NCI-H82 treated with DMSO at 0.1 percent for 48 hours (cell line): ENCODE measurements around the gene DRC1.

ENCODE experiments used
- DNase-seq: peaks from one replicate; lab custom pipeline; 2025; ENCODE audit not compliant: unreplicated experiment; lab: John Stamatoyannopoulos, UW

Gene DRC1

GRCh38 chr2:26396734-26397298 is 4.9 kb upstream of the DRC1 start:
- no peak for DNase-seq

DNA sequence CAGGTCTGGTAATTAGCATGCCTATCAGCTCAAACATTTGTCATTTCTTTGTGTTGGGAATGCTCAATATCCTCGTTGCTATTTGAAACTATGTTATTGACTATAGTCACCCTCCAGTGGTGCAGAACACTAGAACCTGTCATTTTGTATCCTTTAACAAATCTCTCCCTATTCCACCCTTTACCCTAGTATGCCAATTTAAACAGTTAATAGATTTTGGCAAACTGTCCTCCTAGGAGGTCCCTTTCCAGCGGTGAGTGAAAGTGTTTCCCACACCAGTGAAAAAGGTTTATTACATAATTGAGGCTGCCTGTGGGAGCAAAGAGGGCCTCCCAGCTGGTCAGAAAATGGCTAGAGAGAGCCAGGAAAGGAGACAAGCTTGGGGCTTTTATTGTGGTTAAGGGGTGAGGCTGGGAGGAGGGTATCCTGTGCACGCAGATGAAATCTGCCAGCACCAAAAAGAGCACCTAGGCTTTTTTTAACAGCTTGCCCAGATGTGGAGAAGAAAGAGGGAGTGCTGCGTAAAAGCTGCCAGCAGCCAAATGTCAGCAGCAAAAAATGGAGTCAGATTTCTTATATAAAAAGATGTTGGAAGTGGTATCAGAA is 1.8 kb upstream of the DRC1 start:
- no peak for DNase-seq

- no peak for DNase-seq
Observed at GRCh38 chr2:26400723-26401122, 997 bp upstream of the DRC1 start.

DNA sequence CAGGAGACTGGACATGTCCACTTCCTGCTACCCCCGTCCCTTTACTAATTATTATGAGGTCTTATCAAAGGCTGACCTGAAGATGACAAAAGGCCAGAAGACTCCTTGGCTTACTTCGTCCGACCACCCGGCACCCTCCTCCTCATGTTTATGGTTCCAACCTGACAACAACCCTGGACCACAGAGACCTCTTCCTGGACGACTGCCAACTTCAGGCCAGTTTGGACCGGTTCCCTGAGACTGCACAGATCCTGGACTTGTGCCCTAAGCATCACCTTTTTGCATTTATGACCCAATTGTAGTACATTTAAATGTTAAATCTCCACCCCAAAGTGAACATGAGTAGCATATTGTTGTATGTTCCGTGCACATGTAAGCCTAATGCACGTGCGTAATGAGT is 5.8 kb downstream of the DRC1 start:
- DNase-seq: no peak

DNA sequence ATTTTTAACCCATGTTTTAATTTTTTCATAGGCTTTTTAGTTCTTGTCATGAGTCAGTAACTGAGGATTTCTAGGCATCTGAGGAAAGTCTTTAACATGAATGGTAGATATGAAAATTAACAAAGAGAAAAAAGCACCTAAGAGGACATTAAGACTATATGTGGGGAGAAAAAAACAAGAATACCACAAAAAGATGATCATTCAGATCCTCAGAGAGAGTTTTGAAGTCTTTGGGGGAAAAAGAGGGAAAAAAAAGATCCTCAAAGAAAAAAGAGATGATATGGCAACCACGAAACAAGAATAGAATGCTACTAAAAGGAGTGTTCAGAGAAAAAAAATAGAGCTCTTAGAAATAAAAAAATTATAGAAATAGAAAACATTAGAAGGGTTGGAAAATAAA is 8.1 kb downstream of the DRC1 start:
- no peak for DNase-seq

- no peak for DNase-seq
Observed at GRCh38 chr2:26410764-26411243, 9.1 kb downstream of the DRC1 start.

DNA sequence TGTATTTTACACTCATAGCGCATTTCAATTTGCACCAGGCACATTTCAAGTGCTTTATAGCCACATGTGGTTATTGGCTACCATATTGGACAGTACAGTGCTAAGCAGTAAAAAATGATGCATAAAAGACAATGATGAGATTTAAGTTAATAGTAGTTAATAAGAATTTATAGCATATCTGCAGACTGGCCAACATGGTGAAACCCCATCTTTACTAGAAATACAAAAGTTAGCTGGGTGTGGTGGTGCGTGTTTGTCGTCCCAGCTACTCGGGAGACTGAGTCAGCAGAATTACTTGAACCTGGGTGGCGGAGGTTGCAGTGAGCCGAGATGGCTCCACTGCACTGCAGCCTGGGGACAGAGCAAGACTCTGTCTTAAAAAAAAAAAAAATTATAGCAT is 9.7 kb downstream of the DRC1 start:
- DNase-seq: no peak

DNA sequence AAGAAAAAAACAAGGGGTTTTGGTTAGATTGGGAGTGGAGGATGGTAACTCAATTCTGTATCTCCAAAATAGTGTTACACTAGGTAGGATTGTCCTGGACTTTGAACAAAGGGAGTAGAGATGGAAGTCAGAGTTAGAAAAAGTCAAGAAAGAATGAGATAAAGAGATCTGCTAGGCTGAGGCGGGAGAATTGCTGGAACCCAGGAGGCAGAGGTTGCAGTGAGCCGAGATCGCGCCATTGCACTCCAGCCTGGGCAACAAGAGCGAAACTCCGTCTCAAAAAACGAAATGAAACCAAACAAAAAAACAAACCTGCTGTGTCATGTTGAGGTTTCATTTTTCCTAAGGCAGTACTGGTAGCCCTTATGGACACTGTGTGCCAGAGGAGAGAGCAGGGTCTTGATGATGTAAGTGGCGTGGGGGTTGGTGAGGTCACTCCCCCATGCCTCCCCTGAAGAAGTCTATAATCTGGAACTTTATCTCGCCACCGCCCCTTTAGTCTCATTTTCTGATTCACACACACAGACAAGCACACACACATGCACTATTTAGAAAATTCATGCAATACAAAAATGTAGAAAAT is 10.5 kb downstream of the DRC1 start:
- DNase-seq: no peak

DNA sequence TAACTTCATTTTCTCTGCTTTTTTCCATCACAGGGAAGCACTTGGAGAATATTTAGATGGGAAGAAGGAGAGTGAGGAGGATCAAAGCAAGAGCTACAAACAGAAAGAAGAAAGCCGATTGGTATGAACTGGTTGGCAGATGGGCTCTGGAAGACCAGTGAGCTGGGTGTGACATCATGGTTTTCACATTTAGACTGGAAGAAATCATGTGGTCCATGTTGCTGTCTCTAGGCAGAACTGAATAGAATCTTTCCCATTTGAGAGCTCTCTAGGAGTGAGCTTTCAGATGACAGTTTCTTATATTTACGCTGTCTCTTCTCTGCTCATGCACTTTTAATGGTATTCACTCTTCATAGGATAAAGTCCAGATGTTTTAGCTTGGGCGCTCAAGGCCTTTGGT is 12.6 kb downstream of the DRC1 start:
- no peak for DNase-seq

GRCh38 chr2:26421961-26422360 is 20.2 kb downstream of the DRC1 start:
- DNase-seq: no peak

GRCh38 chr2:26422947-26423629 is 21.4 kb downstream of the DRC1 start:
- no peak for DNase-seq

DNA sequence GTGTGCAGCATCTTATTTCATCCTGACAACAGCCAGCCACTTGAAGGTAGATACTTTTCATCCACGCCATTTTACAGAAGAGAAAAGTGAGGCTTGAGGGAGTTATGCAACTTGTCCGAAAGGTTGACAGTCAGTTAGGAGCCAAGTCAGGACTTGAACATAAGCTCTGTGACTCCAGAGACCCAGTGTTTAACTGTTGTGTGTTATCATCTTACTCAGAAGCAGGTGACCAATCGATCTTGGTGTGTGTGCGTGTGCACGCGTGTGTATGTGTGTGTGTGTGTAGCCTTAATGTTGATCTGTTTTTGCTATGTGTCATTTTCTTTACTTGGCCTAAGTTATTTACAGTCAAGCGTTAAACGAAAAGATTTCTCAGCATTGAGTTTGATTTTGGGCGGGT is 22.0 kb downstream of the DRC1 start:
- no peak for DNase-seq

DNA sequence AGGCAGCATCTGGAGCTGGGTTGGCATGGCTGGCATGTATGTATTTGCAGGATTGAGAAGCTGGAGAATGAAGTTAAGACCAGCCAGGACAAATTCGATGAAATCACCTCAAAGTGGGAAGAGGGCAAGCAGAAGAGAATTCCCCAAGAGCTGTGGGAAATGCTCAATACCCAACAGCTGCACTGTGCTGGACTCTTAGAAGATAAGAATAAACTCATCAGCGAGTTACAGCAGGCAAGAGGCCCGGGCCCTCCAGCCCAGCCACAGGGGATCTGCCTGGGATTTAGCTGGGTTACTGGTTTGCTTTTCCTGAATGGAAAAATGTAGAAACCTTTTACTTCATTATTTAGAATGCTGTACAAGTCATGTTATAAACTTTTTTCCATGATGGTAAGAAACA is 22.5 kb downstream of the DRC1 start:
- DNase-seq: no peak

DNA sequence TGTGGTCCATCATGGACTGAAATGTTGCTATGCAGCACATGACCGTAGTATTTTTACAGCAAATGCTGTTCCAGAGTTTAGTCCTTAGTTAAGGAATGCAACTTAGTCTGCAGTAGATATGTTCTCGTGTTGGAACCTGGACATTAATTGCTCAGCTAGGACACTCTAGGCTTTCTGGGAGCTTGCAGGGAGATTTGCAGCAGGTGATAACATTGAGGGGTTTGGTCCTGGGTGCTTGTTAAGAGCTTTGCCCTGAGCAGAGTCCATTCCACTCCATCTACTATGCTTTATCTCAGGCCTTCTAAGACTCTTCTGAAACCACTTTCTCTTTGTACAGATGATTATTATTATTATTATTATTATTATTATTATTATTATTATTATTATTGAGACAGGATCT is 27.1 kb downstream of the DRC1 start:
- DNase-seq: no peak

DNA sequence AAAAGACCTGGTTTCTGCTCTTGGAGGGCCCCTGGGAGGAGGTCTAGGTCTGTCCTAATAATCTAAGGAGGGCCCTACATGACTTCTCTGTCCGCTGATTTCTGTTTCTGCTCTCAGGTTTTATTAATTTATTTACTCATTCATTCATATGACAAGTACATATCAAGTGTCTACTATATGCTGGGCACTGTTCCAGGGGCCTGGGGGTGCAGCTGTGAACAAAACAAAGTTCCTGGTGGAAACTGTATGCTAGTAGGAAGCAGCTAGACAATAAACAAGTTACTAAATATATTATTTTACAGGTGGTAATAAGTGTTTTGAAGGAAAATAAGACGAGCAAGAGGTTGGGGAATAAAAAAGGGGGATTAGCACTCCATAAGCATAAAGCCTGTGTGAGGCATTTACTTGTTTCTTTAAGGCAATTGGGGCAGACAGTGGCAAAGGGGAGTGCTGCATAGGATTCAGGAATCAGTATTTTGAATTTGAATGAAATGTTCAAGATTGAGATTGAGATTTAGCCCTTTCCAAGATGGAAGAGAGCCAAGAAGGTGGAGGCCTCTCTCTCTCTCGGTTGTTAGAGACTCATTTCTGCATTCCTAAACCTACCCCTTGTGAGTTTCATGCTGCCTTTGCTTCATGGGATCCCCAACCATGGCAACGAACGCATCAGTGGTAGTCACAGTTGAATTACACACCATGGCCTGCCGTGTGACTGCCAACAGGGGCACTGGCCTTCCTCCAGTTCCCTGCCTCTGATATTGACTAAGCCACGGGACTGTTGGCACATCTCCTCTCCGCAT is 28.3 kb downstream of the DRC1 start:
- DNase-seq: no peak

GRCh38 chr2:26430826-26431225 is 29.1 kb downstream of the DRC1 start:
- DNase-seq: no peak

DNA sequence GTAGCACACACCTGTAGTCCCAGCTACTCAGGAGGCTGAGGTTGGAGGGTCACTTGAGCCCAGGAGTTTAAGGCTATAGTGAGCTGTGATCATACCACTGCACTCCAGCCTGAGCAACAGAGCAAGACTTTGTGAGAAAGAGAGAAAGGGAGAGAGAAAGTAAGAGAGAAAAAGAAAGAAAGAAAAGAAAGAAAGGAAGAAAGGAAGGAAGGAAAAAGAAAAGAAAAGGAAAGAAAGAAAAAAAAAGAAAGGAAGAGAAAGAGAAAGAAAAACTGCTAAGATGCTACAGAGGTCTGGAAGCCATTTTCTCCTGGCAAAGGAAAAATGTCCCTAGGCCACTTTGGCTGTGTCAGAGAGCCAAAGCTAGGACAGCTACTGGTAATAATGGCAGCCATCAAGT is 30.6 kb downstream of the DRC1 start:
- DNase-seq: no peak

- DNase-seq: no peak
Observed at GRCh38 chr2:26432859-26433258, 31.1 kb downstream of the DRC1 start.

DNA sequence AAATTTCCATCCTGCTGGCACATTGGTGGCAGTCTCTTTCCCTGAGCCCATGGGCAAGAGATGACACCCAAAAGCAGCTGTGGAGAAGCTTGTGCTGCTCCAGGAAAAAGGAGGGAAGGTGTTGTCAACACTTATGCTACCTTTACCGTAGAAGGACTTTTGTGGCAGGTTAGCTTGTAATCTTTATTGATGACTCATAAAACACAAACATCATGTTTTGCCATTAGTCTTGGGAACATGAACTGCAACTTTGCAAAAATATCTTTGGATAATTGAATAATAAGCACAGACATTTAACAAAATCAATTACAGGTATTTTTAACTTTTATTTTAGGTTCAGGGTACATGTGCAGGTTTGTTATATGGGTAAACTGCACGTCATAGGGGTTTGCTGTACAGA is 33.4 kb downstream of the DRC1 start:
- no peak for DNase-seq

DNA sequence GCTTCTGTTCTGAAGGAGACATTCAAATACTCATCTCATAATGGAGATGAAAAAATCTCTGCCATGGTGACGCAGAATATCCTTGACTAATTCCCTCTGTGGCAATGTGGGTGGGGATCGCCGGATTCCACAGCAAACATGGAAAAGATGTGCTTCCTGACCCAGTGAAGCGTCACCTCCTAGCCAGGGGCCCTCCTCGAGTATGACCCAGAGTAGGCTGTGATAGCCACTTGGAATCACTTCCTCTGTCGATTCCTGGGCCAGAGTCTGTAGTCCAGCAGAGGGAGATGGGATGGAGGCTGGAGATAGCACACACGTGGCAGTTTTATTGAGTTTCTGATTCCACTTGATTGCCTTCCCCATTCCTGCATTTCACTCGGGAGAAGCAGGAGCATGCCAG is 36.8 kb downstream of the DRC1 start:
- no peak for DNase-seq

DNA sequence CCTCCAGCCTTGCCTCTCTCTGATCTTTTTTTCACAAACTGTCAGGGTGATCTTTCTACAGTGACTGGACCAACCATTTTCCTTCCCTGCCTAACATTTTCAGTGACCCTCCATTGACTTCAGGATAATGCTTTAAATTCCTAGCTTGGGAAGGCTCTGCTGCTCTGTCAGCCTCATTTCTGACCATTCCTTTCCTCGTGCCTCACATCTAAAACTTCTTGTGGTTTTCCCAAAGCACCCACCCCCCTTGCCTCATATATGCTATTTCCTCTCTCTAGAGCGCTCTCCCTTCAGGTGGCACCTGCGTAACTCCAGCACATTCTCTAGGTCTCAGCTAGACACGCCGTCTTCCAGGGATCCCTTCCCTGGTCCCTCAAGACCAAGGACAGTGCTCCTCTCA is 37.2 kb downstream of the DRC1 start:
- no peak for DNase-seq

- DNase-seq: no peak
Observed at GRCh38 chr2:26442301-26442700, 40.6 kb downstream of the DRC1 start.
